Measurements from ENCODE around the gene WSB1.

WSB1 gene

GRCh38 chr17:27299384-27300049 is 5.6 kb downstream of the WSB1 start:
- no peak for DNase-seq (ENCODE audit: insufficient read length)
- no peak for FAIRE-seq
- no peak for TF ChIP-seq POLR2AphosphoS5 (IDR thresholded peaks at IDR 0.05; ENCODE audit: low read depth, low read length)

GRCh38 chr17:27303734-27304133 is 9.8 kb downstream of the WSB1 start:
- TF ChIP-seq POLR2AphosphoS5 (IDR thresholded peaks at IDR 0.05; ENCODE audit: low read depth, low read length) (no peak), POLR2A (IDR thresholded peaks at IDR 0.05; ENCODE audit: low read depth, low read length) (no peak), TAF1 (IDR thresholded peaks at IDR 0.05; ENCODE audit: borderline replicate concordance, low read depth, low read length) (no peak)
- DNase-seq (ENCODE audit: insufficient read length) (no peak), FAIRE-seq (no peak)

GRCh38 chr17:27306276-27306835 is 12.4 kb downstream of the WSB1 start:
- no peak for TF ChIP-seq POLR2A (IDR thresholded peaks at IDR 0.05; ENCODE audit: low read depth, low read length)
- TF ChIP-seq POLR2AphosphoS5 (IDR thresholded peaks at IDR 0.05; ENCODE audit: low read depth, low read length), result no peak
- no peak for TF ChIP-seq TAF1 (IDR thresholded peaks at IDR 0.05; ENCODE audit: borderline replicate concordance, low read depth, low read length)
- FAIRE-seq, result no peak
- no peak for DNase-seq (ENCODE audit: insufficient read length)

DNA sequence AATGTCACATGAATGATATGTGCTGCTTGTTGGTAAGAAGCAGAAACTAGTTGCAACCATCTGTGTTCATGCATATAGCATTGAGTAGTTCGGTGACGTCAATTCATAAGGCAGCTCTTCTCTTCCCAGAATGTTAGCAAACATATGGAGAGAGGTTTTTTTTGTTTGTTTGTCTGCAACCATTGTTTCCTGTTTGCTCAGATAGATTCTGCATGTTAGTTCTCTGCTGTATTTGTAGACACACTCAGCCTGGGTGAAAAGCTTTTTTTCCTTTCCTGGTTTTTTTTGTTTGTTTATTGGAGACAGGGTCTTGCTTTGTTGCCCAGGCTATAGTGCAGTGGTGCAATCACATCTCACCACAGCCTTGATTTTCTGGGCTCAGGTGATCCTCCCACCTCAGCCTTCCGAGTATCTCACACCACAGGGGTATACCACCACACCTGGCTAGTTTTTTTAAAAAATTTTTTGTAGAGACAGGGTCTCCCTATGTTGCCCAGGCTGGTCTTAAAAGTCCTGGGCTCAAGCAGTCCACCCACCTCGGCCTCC is 16.7 kb downstream of the WSB1 start:
- FAIRE-seq, result no peak

DNA sequence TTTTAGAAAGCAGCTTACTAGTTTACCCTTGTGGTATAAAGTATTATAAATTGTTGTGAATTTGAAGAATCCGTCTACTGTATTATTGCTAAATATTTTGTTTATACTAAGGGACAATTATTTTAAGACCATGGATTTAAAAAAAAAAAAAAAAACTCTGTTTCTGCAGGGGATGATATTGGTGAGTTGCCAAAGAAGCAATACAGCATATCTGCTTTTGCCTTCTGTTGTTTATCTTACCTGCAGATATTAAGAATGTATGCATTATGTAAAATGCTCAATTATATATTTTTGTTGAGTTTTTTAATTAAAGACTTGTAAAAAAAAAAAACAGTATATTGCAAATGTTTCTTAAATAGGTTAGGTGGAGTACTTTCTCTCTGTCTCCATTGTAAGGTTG is 19.4 kb downstream of the WSB1 start:
- no peak for FAIRE-seq
- TF ChIP-seq TAF1 (IDR thresholded peaks at IDR 0.05; ENCODE audit: borderline replicate concordance, low read depth, low read length) (no peak), POLR2AphosphoS5 (IDR thresholded peaks at IDR 0.05; ENCODE audit: low read depth, low read length) (no peak), POLR2A (IDR thresholded peaks at IDR 0.05; ENCODE audit: low read depth, low read length) (no peak)
- DNase-seq (ENCODE audit: insufficient read length), result no peak

More for the DNA sequence above, 16.7 kb downstream of the WSB1 start:
- no peak for DNase-seq (ENCODE audit: insufficient read length)
- no peak for TF ChIP-seq POLR2A (IDR thresholded peaks at IDR 0.05; ENCODE audit: low read depth, low read length)
- TF ChIP-seq POLR2AphosphoS5 (IDR thresholded peaks at IDR 0.05; ENCODE audit: low read depth, low read length), result no peak
- TF ChIP-seq TAF1 (IDR thresholded peaks at IDR 0.05; ENCODE audit: borderline replicate concordance, low read depth, low read length), result no peak

- no peak for DNase-seq (ENCODE audit: insufficient read length)
- FAIRE-seq, result no peak
- no peak for TF ChIP-seq POLR2AphosphoS5 (IDR thresholded peaks at IDR 0.05; ENCODE audit: low read depth, low read length)
- no peak for TF ChIP-seq TAF1 (IDR thresholded peaks at IDR 0.05; ENCODE audit: borderline replicate concordance, low read depth, low read length)
Measured at GRCh38 chr17:27315322-27315721, 21.4 kb downstream of the WSB1 start.

DNA sequence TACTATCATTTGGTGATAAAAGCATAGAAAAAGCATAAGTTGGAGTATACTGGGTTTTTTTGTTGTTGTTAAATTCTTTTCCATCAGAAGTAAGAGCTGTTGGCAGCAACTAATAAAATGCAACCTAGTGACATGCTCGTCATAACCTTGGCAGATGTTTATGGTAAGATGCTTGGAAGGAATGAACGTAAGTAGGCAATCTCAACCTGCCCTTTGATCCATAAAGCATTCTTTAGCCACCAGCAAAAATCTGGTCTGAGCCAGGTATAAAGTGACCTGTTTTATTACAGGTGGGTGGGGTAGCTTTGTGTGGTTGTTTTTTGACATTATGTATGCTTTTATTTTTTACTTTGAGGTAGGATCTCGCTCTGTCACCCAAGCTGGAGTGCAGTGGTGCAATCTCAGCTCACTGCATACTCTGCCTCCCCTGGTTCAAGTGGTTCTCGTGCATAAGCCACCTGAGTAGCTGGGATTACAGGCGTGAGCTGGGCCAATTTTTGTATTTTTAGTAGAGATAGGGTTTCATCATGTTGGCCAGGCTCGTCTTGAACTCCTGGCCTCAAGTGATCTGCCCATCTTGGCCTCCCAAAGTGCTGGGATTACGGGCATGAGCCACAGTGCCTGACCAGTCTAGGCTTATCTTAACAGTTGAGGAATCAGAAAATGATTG is 22.0 kb downstream of the WSB1 start:
- no peak for TF ChIP-seq POLR2AphosphoS5 (IDR thresholded peaks at IDR 0.05; ENCODE audit: low read depth, low read length)
- TF ChIP-seq POLR2A (IDR thresholded peaks at IDR 0.05; ENCODE audit: low read depth, low read length), result no peak
- no peak for TF ChIP-seq TAF1 (IDR thresholded peaks at IDR 0.05; ENCODE audit: borderline replicate concordance, low read depth, low read length)
- no peak for DNase-seq (ENCODE audit: insufficient read length)
- FAIRE-seq, result no peak

DNA sequence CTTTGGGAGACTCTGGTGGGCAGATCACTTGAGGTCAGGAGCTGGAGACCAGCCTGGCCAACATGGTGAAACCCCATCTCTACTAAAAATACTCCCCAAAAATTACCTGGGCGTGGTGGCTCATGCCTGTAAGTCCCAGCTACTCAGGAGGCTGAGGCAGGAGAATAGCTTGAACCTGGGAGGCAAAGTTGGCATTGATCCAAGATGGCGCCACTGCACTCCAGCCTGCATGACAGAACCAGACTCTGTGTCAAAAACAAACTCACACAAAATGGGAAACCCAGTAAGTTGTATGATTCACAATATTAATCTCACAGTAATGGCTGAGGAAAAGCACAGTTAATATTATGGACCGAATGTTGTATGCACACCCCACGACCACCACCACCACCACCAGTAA is 24.3 kb downstream of the WSB1 start:
- TF ChIP-seq POLR2AphosphoS5 (IDR thresholded peaks at IDR 0.05; ENCODE audit: low read depth, low read length) (no peak), POLR2A (IDR thresholded peaks at IDR 0.05; ENCODE audit: low read depth, low read length) (no peak), TAF1 (IDR thresholded peaks at IDR 0.05; ENCODE audit: borderline replicate concordance, low read depth, low read length) (no peak)
- no peak for FAIRE-seq
- no peak for DNase-seq (ENCODE audit: insufficient read length)

DNA sequence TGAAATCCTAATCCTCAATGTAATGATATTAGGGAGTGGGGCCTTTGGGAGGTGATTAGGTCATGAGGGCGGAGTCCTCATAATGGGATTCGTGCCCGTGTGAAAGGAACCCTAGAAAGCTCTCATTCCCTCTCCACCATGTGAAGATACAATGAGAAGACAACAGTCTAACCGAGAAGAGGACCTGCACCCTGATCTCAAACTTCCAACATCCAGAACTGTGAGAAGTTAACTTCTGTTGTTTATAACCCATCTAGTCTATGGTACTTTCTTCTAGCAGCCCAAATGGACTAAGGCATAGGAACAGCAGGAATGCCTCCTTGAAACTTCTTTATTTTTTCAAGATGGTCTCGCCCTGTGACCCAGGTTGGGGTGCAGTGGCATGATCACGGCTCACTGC is 24.7 kb downstream of the WSB1 start:
- FAIRE-seq (no peak), DNase-seq (ENCODE audit: insufficient read length) (no peak)
- TF ChIP-seq POLR2AphosphoS5 (IDR thresholded peaks at IDR 0.05; ENCODE audit: low read depth, low read length) (no peak), POLR2A (IDR thresholded peaks at IDR 0.05; ENCODE audit: low read depth, low read length) (no peak), TAF1 (IDR thresholded peaks at IDR 0.05; ENCODE audit: borderline replicate concordance, low read depth, low read length) (no peak)

- no peak for TF ChIP-seq TAF1 (IDR thresholded peaks at IDR 0.05; ENCODE audit: borderline replicate concordance, low read depth, low read length)
- no peak for TF ChIP-seq POLR2A (IDR thresholded peaks at IDR 0.05; ENCODE audit: low read depth, low read length)
- TF ChIP-seq POLR2AphosphoS5 (IDR thresholded peaks at IDR 0.05; ENCODE audit: low read depth, low read length), result no peak
- DNase-seq (ENCODE audit: insufficient read length) (no peak), FAIRE-seq (no peak)
Measured at GRCh38 chr17:27319541-27320221, 25.8 kb downstream of the WSB1 start.

DNA sequence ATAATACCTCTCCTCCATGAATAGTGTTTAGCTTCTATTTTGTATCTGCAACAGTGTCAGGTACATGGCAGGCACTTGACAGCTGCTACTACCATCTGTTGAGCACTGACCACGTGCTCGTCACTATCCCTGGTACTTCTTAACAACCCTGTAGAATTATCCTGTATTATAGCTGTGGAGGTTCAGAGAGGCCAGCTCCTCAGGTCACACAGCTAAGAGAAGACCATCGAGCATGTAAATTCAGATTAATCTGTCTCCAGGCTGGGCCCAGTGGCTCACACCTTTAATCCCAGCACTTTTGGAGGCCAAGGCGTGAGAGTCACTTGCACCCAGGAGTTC is 26.3 kb downstream of the WSB1 start:
- no peak for DNase-seq (ENCODE audit: insufficient read length)
- FAIRE-seq, result no peak
- TF ChIP-seq POLR2A (IDR thresholded peaks at IDR 0.05; ENCODE audit: low read depth, low read length) (no peak), TAF1 (IDR thresholded peaks at IDR 0.05; ENCODE audit: borderline replicate concordance, low read depth, low read length) (no peak), POLR2AphosphoS5 (IDR thresholded peaks at IDR 0.05; ENCODE audit: low read depth, low read length) (no peak)

Measured in GM12892 (cell line).